GM12874 (cell line): ENCODE data around the gene ASPHD2.

Source experiments
- CTCF ChIP-seq: IDR thresholded peaks from 2 replicates; pipeline ENCODE4 v1.5.1; 2011; ENCODE audit warnings: low read depth, mild to moderate bottlenecking, control low read depth, low read length, moderate library complexity; ENCODE audit not compliant: insufficient read depth

The ASPHD2 gene

GRCh38 chr22:26450453-26451185 lies 21.6 kb downstream of the ASPHD2 start:
- no peak for TF ChIP-seq CTCF

GRCh38 chr22:26452236-26453016 lies 23.4 kb downstream of the ASPHD2 start:
- no peak for TF ChIP-seq CTCF

- no peak for TF ChIP-seq CTCF
Observed at GRCh38 chr22:26453216-26453615, 24.2 kb downstream of the ASPHD2 start.

GRCh38 chr22:26453812-26454500 lies 24.9 kb downstream of the ASPHD2 start:
- TF ChIP-seq CTCF: no peak

- no peak for TF ChIP-seq CTCF
Observed at GRCh38 chr22:26457661-26458272, 28.7 kb downstream of the ASPHD2 start.

GRCh38 chr22:26460202-26460601 lies 31.1 kb downstream of the ASPHD2 start:
- no peak for TF ChIP-seq CTCF
